ENCODE data around the gene HS6ST3. TPM values are rescaled to one million over a fixed set of nuclear protein-coding genes. Genes with fewer than 3 reads are reported as not detected.

The HS6ST3 gene
- total RNA-seq, 1 experiment from 2014 or later, result 1.2 TPM

GRCh38 chr13:96617528-96617927, 527.6 kb downstream of the HS6ST3 start:
- H3K4me3 Mint-ChIP-seq, result no peak overlapping the region
- TF ChIP-seq E2F5 (CRISPR knock-in tag; IDR thresholded peaks at IDR 0.05), result no peak
- TF ChIP-seq, protein P1, sequence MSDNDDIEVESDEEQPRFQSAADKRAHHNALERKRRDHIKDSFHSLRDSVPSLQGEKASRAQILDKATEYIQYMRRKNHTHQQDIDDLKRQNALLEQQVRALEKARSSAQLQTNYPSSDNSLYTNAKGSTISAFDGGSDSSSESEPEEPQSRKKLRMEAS (CRISPR knock-in tag; IDR thresholded peaks at IDR 0.05), result no peak
- TF ChIP-seq ZNF671 (CRISPR knock-in tag; IDR thresholded peaks at IDR 0.05), result no peak
- TF ChIP-seq, protein P2, sequence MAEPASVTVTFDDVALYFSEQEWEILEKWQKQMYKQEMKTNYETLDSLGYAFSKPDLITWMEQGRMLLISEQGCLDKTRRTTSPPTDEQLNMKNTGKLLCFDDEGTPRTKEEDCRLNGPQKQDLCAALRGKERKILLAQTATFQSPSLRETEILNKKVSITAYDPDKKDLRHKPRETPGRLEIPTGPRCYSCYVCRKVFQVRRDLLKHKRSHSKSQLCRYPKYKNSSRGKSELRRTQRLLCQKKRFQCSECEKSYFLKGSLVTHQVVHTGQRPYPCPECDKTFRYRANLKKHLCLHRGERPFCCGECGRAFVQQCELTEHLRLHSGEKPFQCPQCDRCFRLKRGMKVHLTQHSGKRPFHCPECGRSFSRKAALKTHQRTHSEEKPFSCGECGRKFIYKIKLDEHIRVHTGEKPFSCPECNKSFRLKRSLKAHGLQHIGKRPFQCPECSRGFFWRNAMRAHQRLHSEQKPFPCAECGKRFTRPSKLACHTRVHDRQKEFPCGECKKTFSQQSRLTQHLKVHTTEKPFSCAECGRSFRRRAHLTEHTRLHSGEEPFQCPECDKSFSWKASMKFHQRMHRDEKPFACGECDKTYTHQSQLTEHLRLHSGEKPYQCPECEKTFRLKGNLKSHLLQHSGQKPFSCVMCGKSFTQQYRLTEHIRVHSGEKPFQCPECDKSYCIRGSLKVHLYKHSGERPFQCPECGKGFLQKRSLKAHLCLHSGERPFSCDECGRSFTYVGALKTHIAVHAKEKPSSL (CRISPR knock-in tag; conservative IDR thresholded peaks at IDR 0.05), result no peak
- no peak for TF ChIP-seq ZNF219 (CRISPR knock-in tag; IDR thresholded peaks at IDR 0.05; ENCODE audit: borderline replicate concordance)
- TF ChIP-seq JUN (CRISPR knock-in tag; IDR thresholded peaks at IDR 0.05), result no peak
- no peak for TF ChIP-seq NR1H2 (CRISPR knock-in tag; IDR thresholded peaks at IDR 0.05)
- TF ChIP-seq, protein P3, sequence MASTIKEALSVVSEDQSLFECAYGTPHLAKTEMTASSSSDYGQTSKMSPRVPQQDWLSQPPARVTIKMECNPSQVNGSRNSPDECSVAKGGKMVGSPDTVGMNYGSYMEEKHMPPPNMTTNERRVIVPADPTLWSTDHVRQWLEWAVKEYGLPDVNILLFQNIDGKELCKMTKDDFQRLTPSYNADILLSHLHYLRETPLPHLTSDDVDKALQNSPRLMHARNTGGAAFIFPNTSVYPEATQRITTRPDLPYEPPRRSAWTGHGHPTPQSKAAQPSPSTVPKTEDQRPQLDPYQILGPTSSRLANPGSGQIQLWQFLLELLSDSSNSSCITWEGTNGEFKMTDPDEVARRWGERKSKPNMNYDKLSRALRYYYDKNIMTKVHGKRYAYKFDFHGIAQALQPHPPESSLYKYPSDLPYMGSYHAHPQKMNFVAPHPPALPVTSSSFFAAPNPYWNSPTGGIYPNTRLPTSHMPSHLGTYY (CRISPR knock-in tag; IDR thresholded peaks at IDR 0.05), result no peak
- no peak for TF ChIP-seq OVOL2 (CRISPR knock-in tag; IDR thresholded peaks at IDR 0.05; ENCODE audit: borderline replicate concordance)
- no peak for TF ChIP-seq ZNF232 (CRISPR knock-in tag; IDR thresholded peaks at IDR 0.05)
- H3K4me1 Mint-ChIP-seq, result no peaks in the 10 kb centered on the region
- no peak overlapping the region for H3K27ac Mint-ChIP-seq
- no peak for ATAC-seq
- H3K27me3 Mint-ChIP-seq (ENCODE audit: low read depth), result no peaks in the 10 kb centered on the region
- H3K36me3 Mint-ChIP-seq, result no peaks in the 10 kb centered on the region
- CTCF ChIA-PET, result no interaction called here
- POLR2A ChIA-PET, result no interaction called here
- no peak for DNase-seq (ENCODE audit: low spot score)
- no peaks in the 10 kb centered on the region for H3K9me3 Mint-ChIP-seq

GRCh38 chr13:96621634-96622183, 531.8 kb downstream of the HS6ST3 start:
- Mint-ChIP-seq H3K27ac (no peak overlapping the region), H3K9me3 (no peaks in the 10 kb centered on the region), H3K4me3 (no peak overlapping the region), H3K4me1 (no peaks in the 10 kb centered on the region), H3K36me3 (no peaks in the 10 kb centered on the region), H3K27me3 (ENCODE audit: low read depth) (no peaks in the 10 kb centered on the region)
- ChIA-PET CTCF (no interaction called here), POLR2A (no interaction called here)
- DNase-seq (ENCODE audit: low spot score) (no peak), ATAC-seq (no peak)
- TF ChIP-seq AR (CRISPR knock-in tag; IDR thresholded peaks at IDR 0.05) (no peak), E2F1 (CRISPR knock-in tag; IDR thresholded peaks at IDR 0.05) (no peak), AFF4 (CRISPR knock-in tag; IDR thresholded peaks at IDR 0.05; ENCODE audit: borderline replicate concordance) (no peak), MYBL2 (CRISPR knock-in tag; IDR thresholded peaks at IDR 0.05) (no peak), NFE2L1 (CRISPR knock-in tag; IDR thresholded peaks at IDR 0.05) (no peak), TEAD4 (CRISPR knock-in tag; IDR thresholded peaks at IDR 0.05) (no peak), CREM (CRISPR knock-in tag; IDR thresholded peaks at IDR 0.05) (no peak), ELF4 (CRISPR knock-in tag; IDR thresholded peaks at IDR 0.05; ENCODE audit: low read depth) (no peak), MXD4 (CRISPR knock-in tag; IDR thresholded peaks at IDR 0.05; ENCODE audit: borderline replicate concordance) (no peak), IRF2 (CRISPR knock-in tag; IDR thresholded peaks at IDR 0.05; ENCODE audit: borderline replicate concordance, low read depth) (no peak), NFYB (CRISPR knock-in tag; conservative IDR thresholded peaks at IDR 0.05; ENCODE audit: low read depth) (no peak), SMAD3 (CRISPR knock-in tag; IDR thresholded peaks at IDR 0.05; ENCODE audit: borderline replicate concordance) (no peak)
- TF ChIP-seq, protein P1 (CRISPR knock-in tag; IDR thresholded peaks at IDR 0.05), result no peak

All from WTC11 (cell line).